ENCODE data around the gene USP32.

DNA sequence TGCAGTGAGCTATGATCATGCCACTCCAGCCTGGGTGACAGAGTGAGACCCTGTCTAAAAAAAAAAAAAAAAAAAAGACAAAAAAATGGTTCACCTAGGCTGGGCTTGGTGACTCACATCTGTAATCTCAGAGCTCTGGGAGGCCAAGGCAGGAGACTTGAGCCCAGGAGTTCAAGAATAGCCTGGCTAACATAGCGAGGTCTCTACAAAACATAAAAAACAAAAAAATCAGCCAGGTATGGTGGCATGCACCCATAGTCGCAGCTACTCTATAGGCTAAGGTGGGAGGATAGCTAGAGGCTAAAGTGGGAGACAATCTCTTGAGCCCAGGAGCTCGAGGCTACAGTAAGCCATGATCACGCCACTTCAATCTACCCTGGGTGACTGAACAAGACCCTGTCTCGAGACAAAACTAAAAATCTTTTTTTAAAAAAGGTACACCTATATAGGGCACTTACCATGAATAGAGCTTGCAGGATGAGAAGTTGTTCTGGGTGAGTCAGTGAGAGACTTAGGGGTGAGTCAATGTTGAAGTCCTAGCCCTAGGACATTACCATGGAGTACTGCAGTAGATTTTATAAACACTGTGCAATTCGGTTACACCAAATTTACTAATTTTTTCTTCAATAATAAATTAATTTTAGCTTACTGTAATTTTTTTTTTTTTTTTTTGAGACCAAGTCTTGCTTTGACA is 19.0 kb downstream of the USP32 start:
- TF ChIP-seq, protein P1, sequence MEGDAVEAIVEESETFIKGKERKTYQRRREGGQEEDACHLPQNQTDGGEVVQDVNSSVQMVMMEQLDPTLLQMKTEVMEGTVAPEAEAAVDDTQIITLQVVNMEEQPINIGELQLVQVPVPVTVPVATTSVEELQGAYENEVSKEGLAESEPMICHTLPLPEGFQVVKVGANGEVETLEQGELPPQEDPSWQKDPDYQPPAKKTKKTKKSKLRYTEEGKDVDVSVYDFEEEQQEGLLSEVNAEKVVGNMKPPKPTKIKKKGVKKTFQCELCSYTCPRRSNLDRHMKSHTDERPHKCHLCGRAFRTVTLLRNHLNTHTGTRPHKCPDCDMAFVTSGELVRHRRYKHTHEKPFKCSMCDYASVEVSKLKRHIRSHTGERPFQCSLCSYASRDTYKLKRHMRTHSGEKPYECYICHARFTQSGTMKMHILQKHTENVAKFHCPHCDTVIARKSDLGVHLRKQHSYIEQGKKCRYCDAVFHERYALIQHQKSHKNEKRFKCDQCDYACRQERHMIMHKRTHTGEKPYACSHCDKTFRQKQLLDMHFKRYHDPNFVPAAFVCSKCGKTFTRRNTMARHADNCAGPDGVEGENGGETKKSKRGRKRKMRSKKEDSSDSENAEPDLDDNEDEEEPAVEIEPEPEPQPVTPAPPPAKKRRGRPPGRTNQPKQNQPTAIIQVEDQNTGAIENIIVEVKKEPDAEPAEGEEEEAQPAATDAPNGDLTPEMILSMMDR (IDR thresholded peaks at IDR 0.05) = no peak
- TF ChIP-seq POLR2A (IDR thresholded peaks at IDR 0.05) = no peak
- no peak for TF ChIP-seq POLR2AphosphoS5 (IDR thresholded peaks at IDR 0.05)
- no peak for TF ChIP-seq EP300 (IDR thresholded peaks at IDR 0.05; ENCODE audit: low read depth)
